ENCODE results near the gene PLA2G2C.

DNA sequence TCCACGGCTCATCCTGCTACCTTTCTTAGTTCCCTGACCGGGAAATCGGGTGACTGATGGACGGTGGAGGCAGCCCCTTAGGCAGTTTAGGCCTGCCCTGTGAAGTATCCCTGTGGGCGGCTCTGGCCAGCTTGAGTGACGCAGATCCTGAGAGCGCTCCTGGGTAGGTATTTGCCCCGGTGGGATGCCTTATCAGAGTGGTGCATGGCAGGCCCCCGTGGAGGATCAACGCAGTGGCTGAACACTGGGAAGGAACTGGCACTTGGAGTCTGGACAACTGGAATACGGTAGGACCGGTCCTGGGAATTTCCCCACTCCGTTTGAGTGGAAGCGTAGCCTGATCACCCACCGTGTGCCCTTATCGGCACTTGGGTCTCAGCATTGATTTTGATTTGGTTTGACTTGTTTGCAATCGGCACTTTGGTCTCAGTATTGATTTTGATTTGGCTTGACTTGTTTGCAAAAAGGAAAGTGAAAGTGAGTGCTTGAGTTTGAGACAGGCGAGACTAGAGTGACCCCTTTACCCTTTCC is 32.0 kb downstream of the PLA2G2C start:
- TF ChIP-seq, protein P1, sequence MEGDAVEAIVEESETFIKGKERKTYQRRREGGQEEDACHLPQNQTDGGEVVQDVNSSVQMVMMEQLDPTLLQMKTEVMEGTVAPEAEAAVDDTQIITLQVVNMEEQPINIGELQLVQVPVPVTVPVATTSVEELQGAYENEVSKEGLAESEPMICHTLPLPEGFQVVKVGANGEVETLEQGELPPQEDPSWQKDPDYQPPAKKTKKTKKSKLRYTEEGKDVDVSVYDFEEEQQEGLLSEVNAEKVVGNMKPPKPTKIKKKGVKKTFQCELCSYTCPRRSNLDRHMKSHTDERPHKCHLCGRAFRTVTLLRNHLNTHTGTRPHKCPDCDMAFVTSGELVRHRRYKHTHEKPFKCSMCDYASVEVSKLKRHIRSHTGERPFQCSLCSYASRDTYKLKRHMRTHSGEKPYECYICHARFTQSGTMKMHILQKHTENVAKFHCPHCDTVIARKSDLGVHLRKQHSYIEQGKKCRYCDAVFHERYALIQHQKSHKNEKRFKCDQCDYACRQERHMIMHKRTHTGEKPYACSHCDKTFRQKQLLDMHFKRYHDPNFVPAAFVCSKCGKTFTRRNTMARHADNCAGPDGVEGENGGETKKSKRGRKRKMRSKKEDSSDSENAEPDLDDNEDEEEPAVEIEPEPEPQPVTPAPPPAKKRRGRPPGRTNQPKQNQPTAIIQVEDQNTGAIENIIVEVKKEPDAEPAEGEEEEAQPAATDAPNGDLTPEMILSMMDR (IDR thresholded peaks at IDR 0.05), result no peak
- TF ChIP-seq EP300 (IDR thresholded peaks at IDR 0.05), result no peak
- no peak for TF ChIP-seq POLR2A (IDR thresholded peaks at IDR 0.05)
- no peak for TF ChIP-seq POLR2AphosphoS5 (IDR thresholded peaks at IDR 0.05)
